ENCODE measurements around the gene ZNF446.

GRCh38 chr19:58520257-58520599 lies 44.1 kb downstream of the ZNF446 start:
- TF ChIP-seq CTCF (IDR thresholded peaks at IDR 0.05), result no peak
- TF ChIP-seq POLR2A (IDR thresholded peaks at IDR 0.05), result no peak
